CD4-positive, alpha-beta memory T cell (primary cell): Measurements from ENCODE around the gene HNRNPK. TPM values are rescaled to one million over a fixed set of nuclear protein-coding genes. Genes with fewer than 3 reads are reported as not detected.
"Not testable (repeated sequence)": the region's sequence is repeated elsewhere in the genome, so short reads cannot be mapped to it uniquely, and the experiment has no call there.

Experiments
- CTCF ChIA-PET: fragments of 350-600 bp; sonication (Branson Sonifier 250); formaldehyde crosslinking; loops from one replicate; lab custom pipeline; 2021; ENCODE audit warnings: inconsistent platforms; ENCODE audit not compliant: partially characterized antibody; lab: Charles Lee
- POLR2A ChIA-PET: fragments of 350-600 bp; sonication (Branson Sonifier 250); formaldehyde crosslinking; loops from one replicate; lab custom pipeline; 2021; ENCODE audit not compliant: partially characterized antibody; lab: Charles Lee
- DNase-seq, 5 donors: peaks; one replicate each; pipeline versions ENCODE4 v3.0.0 to v3.0.0-alpha.2; 2020 to 2022; ENCODE audit warnings: mixed read lengths in 1 of 5
- H3K27ac ChIP-seq: one replicate; pipeline ENCODE4 v1.7.0; 2013; ENCODE audit warnings: low read depth, low read length
- H3K27me3 ChIP-seq: 2 replicates; pipeline ENCODE4 v1.7.0; 2013; ENCODE audit warnings: mild to moderate bottlenecking, low read length, moderate library complexity; ENCODE audit not compliant: insufficient read depth
- H3K36me3 ChIP-seq: 2 replicates; pipeline ENCODE4 v1.7.0; 2013; ENCODE audit warnings: mild to moderate bottlenecking, low read length, moderate library complexity; ENCODE audit not compliant: insufficient read depth
- H3K4me1 ChIP-seq: 2 replicates; pipeline ENCODE4 v1.7.0; 2013; ENCODE audit warnings: mild to moderate bottlenecking, low read length, moderate library complexity; ENCODE audit not compliant: insufficient read depth
- H3K4me3 ChIP-seq, 2 donors: one replicate each; pipeline ENCODE4 v1.7.0; 2013; ENCODE audit warnings: low read length in 2 of 2, mild to moderate bottlenecking in 1 of 2
- H3K9me3 ChIP-seq, 2 donors: one replicate each; pipeline ENCODE4 v1.7.0; 2013; ENCODE audit warnings: low read length in 2 of 2, control low read depth in 1 of 2; ENCODE audit not compliant: control insufficient read depth in 1 of 2
- H3K27ac Mint-ChIP-seq, 7 donors: one replicate each; pipeline ENCODE4 v1.8.0; 2020 to 2021; ENCODE audit warnings: mixed read lengths in 7 of 7, mild to moderate bottlenecking in 6 of 7, inconsistent platforms in 3 of 7, moderate library complexity in 3 of 7
- H3K27me3 Mint-ChIP-seq, 2 donors: one replicate each; pipeline ENCODE4 v1.8.0; 2020 to 2021; ENCODE audit warnings: mixed read lengths in 2 of 2
- H3K36me3 Mint-ChIP-seq, 2 donors: one replicate each; pipeline ENCODE4 v1.8.0; 2020 to 2021; ENCODE audit warnings: mixed read lengths in 2 of 2, inconsistent platforms in 1 of 2, mild to moderate bottlenecking in 1 of 2
- H3K4me1 Mint-ChIP-seq, 4 donors: one replicate each; pipeline ENCODE4 v1.8.0; 2020 to 2021; ENCODE audit warnings: mixed read lengths in 4 of 4, mild to moderate bottlenecking in 1 of 4
- H3K4me3 Mint-ChIP-seq, 8 donors: one replicate each; pipeline ENCODE4 v1.8.0; 2020 to 2021; ENCODE audit warnings: mixed read lengths in 8 of 8, mild to moderate bottlenecking in 7 of 8, moderate library complexity in 6 of 8, inconsistent platforms in 3 of 8
- H3K9me3 Mint-ChIP-seq, 8 donors: one replicate each; pipeline ENCODE4 v1.8.0; 2020 to 2021; ENCODE audit warnings: mixed read lengths in 8 of 8, mild to moderate bottlenecking in 5 of 8, inconsistent platforms in 3 of 8, moderate library complexity in 1 of 8
- intact Hi-C: fragments of 100-400 bp; cut with micrococcal nuclease; formaldehyde crosslinking; loops from one replicate; pipeline ENCODE4 v1.15.1; 2023
- polyA plus RNA-seq, 2 donors: library from polyadenylated mRNA; unstranded; fragments of 300-500 nt; fragmentation: Illumina TruSeq; gene quantifications; one replicate each; pipeline ENCODE4 v1.2.3, GENCODE V29; 2021
- total RNA-seq, 2 experiments: library from RNA; stranded (reverse); gene quantifications; one replicate each; pipeline ENCODE4 v1.2.3, GENCODE V29; 2021

The HNRNPK gene
- total and polyA plus RNA-seq, 4 experiments from 2014 or later, result 539 to 1,109 (median 730) TPM

- Histone ChIP-seq H3K4me1 (peaks cover 21% of the 10 kb centered on the region), H3K27ac (no peak overlapping the region), H3K36me3 (no peaks in the 10 kb centered on the region), H3K4me3 (peak overlapping the region in 1 of 2 donors; percentile 98), H3K27me3 (no peaks in the 10 kb centered on the region), H3K9me3 (no peaks in the 10 kb centered on the region)
- Mint-ChIP-seq H3K36me3 (peaks cover 0 to 4% of the 10 kb centered on the region in 2 donors), H3K4me1 (peaks cover 11 to 26% (median 17%) of the 10 kb centered on the region in 4 donors), H3K9me3 (no peaks in the 10 kb centered on the region), H3K27ac (peak overlapping the region; percentile 64 to 97 (median 91)), H3K4me3 (peak overlapping the region; percentile 94 to 98 (median 98)), H3K27me3 (no peaks in the 10 kb centered on the region)
- ChIA-PET POLR2A (interaction anchor here (1.3 to 2.9 kb wide), 3 partner anchors 19 to 250 kb away, joined by 6 to 52 read pairs (median 14); partner anchors contain the start of genes HNRNPK, RMI1 and UBQLN1), CTCF (no interaction called here)
- no peak for DNase-seq
- intact Hi-C loops, result loop anchor here (2.0 kb wide), 1 partner anchor 36 kb away; the partner anchor contains the start of gene KIF27
Observed at GRCh38 chr9:83957248-83957513, 22.8 kb downstream of the HNRNPK start.

GRCh38 chr9:83956436-83957247 lies 23.4 kb downstream of the HNRNPK start:
- H3K36me3 Mint-ChIP-seq, result peaks cover 0 to 4% of the 10 kb centered on the region in 2 donors
- CTCF ChIA-PET, result no interaction called here
- intact Hi-C loops, result loop anchor here (1.0 to 2.0 kb wide), 2 partner anchors 23 to 36 kb away; partner anchors contain the start of gene KIF27

GRCh38 chr9:83956086-83956435 lies 24.0 kb downstream of the HNRNPK start:
- POLR2A ChIA-PET, result interaction anchor here (1.1 to 2.9 kb wide), 5 partner anchors 9 to 249 kb away, joined by 6 to 52 read pairs (median 14); partner anchors contain the start of genes HNRNPK, KIF27, RMI1 and UBQLN1
- peak in 1 of 5 donors; percentile 23 for DNase-seq

More at GRCh38 chr9:83956436-83957247, 23.4 kb downstream of the HNRNPK start:
- DNase-seq, result peak; percentile 38 to 60 (median 41)
- Histone ChIP-seq H3K9me3 (no peaks in the 10 kb centered on the region), H3K36me3 (no peaks in the 10 kb centered on the region), H3K4me3 (peak overlapping the region; percentile 83 to 98), H3K27me3 (no peaks in the 10 kb centered on the region), H3K27ac (peak overlapping the region; percentile 71), H3K4me1 (peaks cover 21% of the 10 kb centered on the region)
- Mint-ChIP-seq H3K4me1 (peaks cover 11 to 26% (median 17%) of the 10 kb centered on the region in 4 donors), H3K27ac (peak overlapping the region; percentile 83 to 97 (median 92)), H3K27me3 (no peaks in the 10 kb centered on the region), H3K4me3 (peak overlapping the region; percentile 94 to 98 (median 98)), H3K9me3 (no peaks in the 10 kb centered on the region)
- POLR2A ChIA-PET, result interaction anchor here (1.1 to 2.9 kb wide), 5 partner anchors 8 to 249 kb away, joined by 6 to 52 read pairs (median 14); partner anchors contain the start of genes HNRNPK, KIF27, RMI1 and UBQLN1

GRCh38 chr9:83948096-83948495 lies 31.9 kb downstream of the HNRNPK start:
- DNase-seq, CTCF ChIA-PET, H3K27me3 ChIP-seq, H3K9me3 ChIP-seq, H3K4me3 ChIP-seq, POLR2A ChIA-PET, H3K27me3 Mint-ChIP-seq, H3K27ac Mint-ChIP-seq, H3K36me3 ChIP-seq, H3K4me1 ChIP-seq, intact Hi-C loops, H3K4me1 Mint-ChIP-seq, H3K27ac ChIP-seq, H3K4me3 Mint-ChIP-seq, H3K9me3 Mint-ChIP-seq: not testable (repeated sequence)
- peaks cover 10 to 12% of the 10 kb centered on the region in 2 donors for H3K36me3 Mint-ChIP-seq

More at GRCh38 chr9:83956086-83956435, 24.0 kb downstream of the HNRNPK start:
- Histone ChIP-seq H3K4me1 (peaks cover 21% of the 10 kb centered on the region), H3K36me3 (no peaks in the 10 kb centered on the region), H3K27me3 (no peaks in the 10 kb centered on the region), H3K4me3 (peak overlapping the region; percentile 83 to 98), H3K27ac (peak overlapping the region; percentile 71), H3K9me3 (no peaks in the 10 kb centered on the region)
- CTCF ChIA-PET, result no interaction called here
- Mint-ChIP-seq H3K27ac (peak overlapping the region; percentile 83 to 97 (median 92)), H3K4me1 (peaks cover 11 to 26% (median 17%) of the 10 kb centered on the region in 4 donors), H3K4me3 (peak overlapping the region; percentile 94 to 98 (median 98)), H3K9me3 (no peaks in the 10 kb centered on the region), H3K36me3 (peaks cover 0 to 4% of the 10 kb centered on the region in 2 donors), H3K27me3 (no peaks in the 10 kb centered on the region)
- intact Hi-C loops, result loop anchor here (1.0 to 2.0 kb wide), 2 partner anchors 23 to 35 kb away; partner anchors contain the start of gene KIF27

GRCh38 chr9:83940590-83941303 lies 39.3 kb downstream of the HNRNPK start:
- intact Hi-C loops, result no loop called here
- CTCF ChIA-PET, result interaction anchor here (1.1 to 4.9 kb wide), 6 partner anchors 14 to 375 kb away, joined by 3 to 39 read pairs (median 12); partner anchors contain the start of gene KIF27

GRCh38 chr9:83937861-83938455 lies 42.1 kb downstream of the HNRNPK start:
- no peaks in the 10 kb centered on the region for H3K4me1 ChIP-seq
- CTCF ChIA-PET, result interaction anchor here (1.0 to 3.3 kb wide), 11 partner anchors 9 to 378 kb away, joined by 3 to 41 read pairs (median 7); partner anchors contain the start of gene KIF27
- DNase-seq, result peak; percentile 47 to 72 (median 67)

More at GRCh38 chr9:83940590-83941303, 39.3 kb downstream of the HNRNPK start:
- no peaks in the 10 kb centered on the region for H3K9me3 ChIP-seq
- Mint-ChIP-seq H3K27ac (no peak overlapping the region), H3K36me3 (peaks cover 33 to 37% of the 10 kb centered on the region in 2 donors), H3K4me3 (no peak overlapping the region), H3K9me3 (no peaks in the 10 kb centered on the region), H3K4me1 (peaks cover 0 to 2% (median 0%) of the 10 kb centered on the region in 4 donors), H3K27me3 (no peaks in the 10 kb centered on the region)
- no peak overlapping the region for H3K27ac ChIP-seq
- POLR2A ChIA-PET, result no interaction called here
- no peak overlapping the region for H3K4me3 ChIP-seq
- H3K4me1 ChIP-seq, result no peaks in the 10 kb centered on the region
- H3K36me3 ChIP-seq, result no peaks in the 10 kb centered on the region
- DNase-seq, result no peak
- no peaks in the 10 kb centered on the region for H3K27me3 ChIP-seq

More at GRCh38 chr9:83937861-83938455, 42.1 kb downstream of the HNRNPK start:
- no peak overlapping the region for H3K27ac ChIP-seq
- H3K36me3 ChIP-seq, result no peaks in the 10 kb centered on the region
- intact Hi-C loops, result loop anchor here (1.0 kb wide), 2 partner anchors 235 to 377 kb away; no protein-coding TSS in a partner anchor
- no peak overlapping the region for H3K4me3 ChIP-seq
- Mint-ChIP-seq H3K27me3 (no peaks in the 10 kb centered on the region), H3K4me3 (peak overlapping the region in 1 of 8 donors; percentile 2), H3K27ac (no peak overlapping the region), H3K4me1 (no peaks in the 10 kb centered on the region), H3K9me3 (no peaks in the 10 kb centered on the region), H3K36me3 (peaks cover 25 to 27% of the 10 kb centered on the region in 2 donors)
- no peaks in the 10 kb centered on the region for H3K9me3 ChIP-seq
- POLR2A ChIA-PET, result no interaction called here
- H3K27me3 ChIP-seq, result no peaks in the 10 kb centered on the region
